SJCRH30 (cell line): ENCODE results near the gene YAF2. TPM values are rescaled to one million over a fixed set of nuclear protein-coding genes. Genes with fewer than 3 reads are reported as not detected.
A peak's percentile ranks its signal among the peaks of the same experiment; 100 is the strongest.
"Not testable (repeated sequence)": the region's sequence is repeated elsewhere in the genome, so short reads cannot be mapped to it uniquely, and the experiment has no call there.

Source experiments
- DNase-seq, 2 experiments: peaks; one replicate each; pipeline ENCODE4 v3.0.0-alpha.2; 2015 to 2020
- H3K27ac ChIP-seq: fragments of 250-450 bp; sonication (Bioruptor Pico); 2 replicates; pipeline ENCODE4 v1.5.1; 2020; ENCODE audit warnings: mild to moderate bottlenecking, moderate library complexity
- H3K27me3 ChIP-seq: fragments of 250-450 bp; sonication (Bioruptor Pico); 2 replicates; pipeline ENCODE4 v1.5.1; 2020; ENCODE audit warnings: mild to moderate bottlenecking, moderate library complexity
- H3K36me3 ChIP-seq: fragments of 250-450 bp; sonication (Bioruptor Pico); 2 replicates; pipeline ENCODE4 v1.5.1; 2020; ENCODE audit warnings: mild to moderate bottlenecking, moderate library complexity
- H3K4me1 ChIP-seq: fragments of 250-450 bp; sonication (Bioruptor Pico); 2 replicates; pipeline ENCODE4 v1.5.1; 2020; ENCODE audit warnings: mild to moderate bottlenecking, moderate library complexity
- H3K4me3 ChIP-seq: fragments of 250-450 bp; sonication (Bioruptor Pico); 2 replicates; pipeline ENCODE4 v1.5.1; 2020; ENCODE audit warnings: mild to moderate bottlenecking, moderate library complexity
- H3K9me3 ChIP-seq: fragments of 250-450 bp; sonication (Bioruptor Pico); replicated peaks from 2 replicates; pipeline ENCODE4 v1.5.1; 2020; ENCODE audit warnings: mild to moderate bottlenecking, moderate library complexity
- total RNA-seq: library from RNA; depleted of rRNA; stranded (reverse); fragments of >200 nt; shearing (Covaris generic); gene quantifications from 2 replicates; pipeline ENCODE4 v1.2.3, GENCODE V29; 2014

YAF2 gene
- total RNA-seq, 1 experiment from 2014 or later = 31.5 TPM

- Histone ChIP-seq H3K27me3 (no peaks in the 10 kb centered on the region), H3K4me3 (no peak overlapping the region), H3K4me1 (peaks cover 11% of the 10 kb centered on the region; the same call in 1 of the 2 replicates), H3K36me3 (peaks cover 30% of the 10 kb centered on the region), H3K9me3 (no peaks in the 10 kb centered on the region), H3K27ac (no peak overlapping the region)
- no peak for DNase-seq
These were observed 2.6 kb downstream of the YAF2 start for GRCh38 chr12:42235426-42235825.

- Histone ChIP-seq H3K9me3 (no peaks in the 10 kb centered on the region), H3K27me3 (no peaks in the 10 kb centered on the region), H3K4me3 (no peak overlapping the region), H3K27ac (no peak overlapping the region), H3K36me3 (peaks cover 35% of the 10 kb centered on the region), H3K4me1 (peaks cover 11% of the 10 kb centered on the region; the same call in 1 of the 2 replicates)
- no peak for DNase-seq
These were observed 3.1 kb downstream of the YAF2 start for GRCh38 chr12:42234970-42235369.

GRCh38 chr12:42227525-42227924, 10.5 kb downstream of the YAF2 start:
- H3K27ac ChIP-seq, H3K4me1 ChIP-seq: not testable (repeated sequence)

GRCh38 chr12:42224501-42224900, 13.5 kb downstream of the YAF2 start:
- peaks cover 13% of the 10 kb centered on the region for H3K9me3 ChIP-seq
- H3K27ac ChIP-seq, H3K4me3 ChIP-seq, DNase-seq, H3K4me1 ChIP-seq, H3K27me3 ChIP-seq: not testable (repeated sequence)
- H3K36me3 ChIP-seq = peaks cover 24% of the 10 kb centered on the region

More at GRCh38 chr12:42227525-42227924, 10.5 kb downstream of the YAF2 start:
- H3K4me3 ChIP-seq, H3K27me3 ChIP-seq, DNase-seq: not testable (repeated sequence)
- peaks cover 13% of the 10 kb centered on the region for H3K9me3 ChIP-seq
- H3K36me3 ChIP-seq = peaks cover 46% of the 10 kb centered on the region

- Histone ChIP-seq H3K4me1 (peaks cover 10% of the 10 kb centered on the region), H3K9me3 (peaks cover 13% of the 10 kb centered on the region), H3K27ac (no peak overlapping the region), H3K4me3 (no peak overlapping the region), H3K27me3 (no peaks in the 10 kb centered on the region), H3K36me3 (peaks cover 21% of the 10 kb centered on the region)
- no peak for DNase-seq
These were observed 15.3 kb downstream of the YAF2 start for GRCh38 chr12:42222724-42223123.

- H3K4me3 ChIP-seq = no peak overlapping the region
- H3K27me3 ChIP-seq = no peaks in the 10 kb centered on the region
- peaks cover 21% of the 10 kb centered on the region for H3K36me3 ChIP-seq
- H3K9me3 ChIP-seq = peaks cover 13% of the 10 kb centered on the region
- peaks cover 18% of the 10 kb centered on the region for H3K4me1 ChIP-seq
- DNase-seq = no peak
- H3K27ac ChIP-seq = no peak overlapping the region
These were observed 16.3 kb downstream of the YAF2 start for GRCh38 chr12:42221726-42222125.

GRCh38 chr12:42217656-42218055, 20.4 kb downstream of the YAF2 start:
- H3K27ac ChIP-seq = peak overlapping the region; percentile 55
- peak in 1 of 2 experiments; percentile 29 for DNase-seq
- no peaks in the 10 kb centered on the region for H3K9me3 ChIP-seq
- no peak overlapping the region for H3K4me3 ChIP-seq
- H3K27me3 ChIP-seq = no peaks in the 10 kb centered on the region
- H3K36me3 ChIP-seq = peaks cover 2% of the 10 kb centered on the region; the same call in 1 of the 2 replicates
- H3K4me1 ChIP-seq = peaks cover 31% of the 10 kb centered on the region

- H3K27me3 ChIP-seq = no peaks in the 10 kb centered on the region
- peaks cover 2% of the 10 kb centered on the region; the same call in 1 of the 2 replicates for H3K36me3 ChIP-seq
- DNase-seq = peak in 1 of 2 experiments; percentile 29
- peak overlapping the region; percentile 55; the same call in 1 of the 2 replicates for H3K27ac ChIP-seq
- peaks cover 37% of the 10 kb centered on the region for H3K4me1 ChIP-seq
- H3K4me3 ChIP-seq = no peak overlapping the region
- no peaks in the 10 kb centered on the region for H3K9me3 ChIP-seq
These were observed 21.3 kb downstream of the YAF2 start for GRCh38 chr12:42216737-42217136.

GRCh38 chr12:42215759-42216158, 22.3 kb downstream of the YAF2 start:
- H3K36me3 ChIP-seq, H3K27me3 ChIP-seq, DNase-seq, H3K9me3 ChIP-seq, H3K4me3 ChIP-seq, H3K27ac ChIP-seq: not testable (repeated sequence)
- peaks cover 37% of the 10 kb centered on the region for H3K4me1 ChIP-seq

- Histone ChIP-seq H3K9me3 (no peaks in the 10 kb centered on the region), H3K4me3 (no peak overlapping the region), H3K27me3 (no peaks in the 10 kb centered on the region), H3K36me3 (peaks cover 7% of the 10 kb centered on the region), H3K27ac (no peak overlapping the region), H3K4me1 (peaks cover 34% of the 10 kb centered on the region)
- DNase-seq = peak in 1 of 2 experiments; percentile 29
These were observed 24.1 kb downstream of the YAF2 start for GRCh38 chr12:42213954-42214426.

- H3K27me3 ChIP-seq = no peaks in the 10 kb centered on the region
- H3K4me3 ChIP-seq = no peak overlapping the region
- H3K27ac ChIP-seq = no peak overlapping the region
- H3K4me1 ChIP-seq = peaks cover 30% of the 10 kb centered on the region
- H3K9me3 ChIP-seq = no peaks in the 10 kb centered on the region
- H3K36me3 ChIP-seq = peaks cover 13% of the 10 kb centered on the region
- peak; percentile 94 to 98 for DNase-seq
These were observed 25.0 kb downstream of the YAF2 start for GRCh38 chr12:42213023-42213422.

- Histone ChIP-seq H3K27me3 (no peaks in the 10 kb centered on the region), H3K27ac (no peak overlapping the region), H3K4me1 (peaks cover 13% of the 10 kb centered on the region), H3K4me3 (no peak overlapping the region), H3K9me3 (no peaks in the 10 kb centered on the region), H3K36me3 (peaks cover 26% of the 10 kb centered on the region)
- DNase-seq = no peak
These were observed 29.5 kb downstream of the YAF2 start for GRCh38 chr12:42208574-42208973.

GRCh38 chr12:42204819-42205218, 33.2 kb downstream of the YAF2 start:
- H3K4me1 ChIP-seq = no peaks in the 10 kb centered on the region
- peaks cover 33% of the 10 kb centered on the region for H3K36me3 ChIP-seq
- no peak overlapping the region for H3K4me3 ChIP-seq
- no peaks in the 10 kb centered on the region for H3K9me3 ChIP-seq
- no peak overlapping the region for H3K27ac ChIP-seq
- H3K27me3 ChIP-seq = no peaks in the 10 kb centered on the region
- no peak for DNase-seq

- no peaks in the 10 kb centered on the region for H3K9me3 ChIP-seq
- DNase-seq = no peak
- H3K4me1 ChIP-seq = no peaks in the 10 kb centered on the region
- H3K27ac ChIP-seq = no peak overlapping the region
- H3K4me3 ChIP-seq = no peak overlapping the region
- no peaks in the 10 kb centered on the region for H3K27me3 ChIP-seq
- peaks cover 33% of the 10 kb centered on the region for H3K36me3 ChIP-seq
These were observed 33.7 kb downstream of the YAF2 start for GRCh38 chr12:42204362-42204761.

GRCh38 chr12:42201063-42201462, 37.0 kb downstream of the YAF2 start:
- Histone ChIP-seq H3K4me1 (peaks cover 3% of the 10 kb centered on the region; the same call in 1 of the 2 replicates), H3K27me3 (no peaks in the 10 kb centered on the region), H3K4me3 (no peak overlapping the region), H3K27ac (no peak overlapping the region), H3K9me3 (no peaks in the 10 kb centered on the region), H3K36me3 (peaks cover 35% of the 10 kb centered on the region)
- DNase-seq = no peak

- Histone ChIP-seq H3K4me1 (peaks cover 3% of the 10 kb centered on the region; the same call in 1 of the 2 replicates), H3K36me3 (peaks cover 23% of the 10 kb centered on the region), H3K27ac (no peak overlapping the region), H3K9me3 (no peaks in the 10 kb centered on the region), H3K27me3 (no peaks in the 10 kb centered on the region), H3K4me3 (no peak overlapping the region)
- DNase-seq = no peak
These were observed 39.0 kb downstream of the YAF2 start for GRCh38 chr12:42199007-42199406.
